GM23248 (cell line): ENCODE data around the gene RCC2.

Source experiments
- EZH2 ChIP-seq: fragments of 200-600 bp; sonication (generic); IDR thresholded peaks from 2 replicates; pipeline ENCODE4 v1.6.1; 2018; ENCODE audit warnings: antibody characterized with exemption, mild to moderate bottlenecking; ENCODE audit not compliant: insufficient read depth, poor library complexity, severe bottlenecking
- EZH2phosphoT487 ChIP-seq: fragments of 200-600 bp; sonication (generic); IDR thresholded peaks from 2 replicates; pipeline ENCODE4 v1.6.1; 2018; ENCODE audit warnings: antibody characterized with exemption, moderate library complexity, mild to moderate bottlenecking, low read depth; ENCODE audit not compliant: insufficient read depth

DNA sequence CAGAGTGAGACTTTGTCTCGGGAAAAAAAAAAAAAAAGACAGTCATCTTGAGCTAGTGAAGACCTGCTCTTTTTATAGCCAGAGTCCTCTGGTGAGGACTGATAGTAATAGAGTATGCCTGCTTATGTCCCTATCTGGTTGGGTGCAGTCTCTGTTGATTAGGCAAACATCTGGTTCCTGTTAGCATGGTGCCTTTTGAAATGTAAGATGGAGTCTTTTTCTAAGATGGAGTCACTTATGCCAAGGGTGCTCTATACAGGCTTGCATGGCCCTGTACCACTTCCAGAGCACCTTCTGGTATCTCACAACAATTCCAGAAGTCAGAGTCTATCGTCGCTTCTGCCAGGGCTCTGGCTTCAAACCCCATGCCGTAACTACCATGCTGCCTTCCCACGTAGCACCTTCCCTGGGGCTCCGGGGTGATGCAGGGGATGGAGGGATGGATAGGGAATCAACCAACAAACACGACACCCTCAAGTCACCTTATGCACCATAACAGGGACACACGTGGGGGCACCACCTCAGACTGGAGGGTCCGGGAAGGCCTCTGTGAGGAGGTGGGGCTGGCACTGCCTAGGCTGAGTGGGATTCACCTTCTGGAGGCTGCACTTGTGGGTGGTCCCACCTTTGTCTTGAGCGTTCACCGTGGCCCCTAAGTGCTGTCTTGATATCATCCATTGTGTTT is 79.1 kb downstream of the RCC2 start:
- no peak for TF ChIP-seq EZH2
- no peak for TF ChIP-seq EZH2phosphoT487
